ENCODE results near the gene LRRC2. TPM values are rescaled to one million over a fixed set of nuclear protein-coding genes. Genes with fewer than 3 reads are reported as not detected.

Gene LRRC2
- polyA plus RNA-seq, 1 donor from 2014 or later, result 0.06 TPM

DNA sequence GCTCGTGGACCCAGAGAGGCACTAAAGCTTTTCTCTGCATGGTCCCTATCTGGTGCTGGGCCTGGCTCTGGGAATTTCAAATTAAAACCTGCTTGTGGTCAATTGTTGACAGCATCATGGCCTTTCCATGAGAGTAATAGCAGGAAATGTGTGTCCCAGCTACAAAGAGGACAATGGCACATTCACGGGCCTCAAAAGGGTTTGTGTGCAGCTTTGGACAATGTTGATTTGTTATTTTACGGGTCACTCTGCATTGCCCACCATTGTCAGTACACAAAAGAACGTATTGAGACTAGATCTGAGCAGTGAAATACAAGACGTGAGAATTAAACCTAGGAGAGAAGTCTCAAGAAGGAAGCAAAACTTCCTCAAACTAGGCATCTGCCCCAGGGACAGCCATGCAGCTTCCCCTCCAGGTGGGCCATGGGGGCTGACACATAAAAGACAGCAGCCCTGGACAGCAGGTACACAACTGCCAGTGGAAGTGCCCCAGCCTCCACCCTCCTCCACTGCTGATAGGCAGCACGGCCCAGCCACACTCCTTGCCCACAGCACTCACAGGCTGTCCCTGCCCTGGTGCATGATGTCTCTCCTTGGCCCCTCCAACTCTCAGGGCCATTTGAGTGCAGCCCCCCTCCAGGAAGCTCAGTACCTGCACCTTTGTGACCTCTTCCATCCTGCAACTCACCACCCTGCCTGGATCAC, 85.5 kb downstream of the LRRC2 start:
- H3K4me3 Mint-ChIP-seq, result no peak overlapping the region
- peaks cover 0 to under 1% (median 0%) of the 10 kb centered on the region in 3 donors for H3K9me3 Mint-ChIP-seq
- no peak overlapping the region for H3K27ac Mint-ChIP-seq
- peaks cover 2% of the 10 kb centered on the region for H3K36me3 Mint-ChIP-seq
- peaks cover 15% of the 10 kb centered on the region for H3K27me3 Mint-ChIP-seq
- H3K4me1 Mint-ChIP-seq, result no peaks in the 10 kb centered on the region

DNA sequence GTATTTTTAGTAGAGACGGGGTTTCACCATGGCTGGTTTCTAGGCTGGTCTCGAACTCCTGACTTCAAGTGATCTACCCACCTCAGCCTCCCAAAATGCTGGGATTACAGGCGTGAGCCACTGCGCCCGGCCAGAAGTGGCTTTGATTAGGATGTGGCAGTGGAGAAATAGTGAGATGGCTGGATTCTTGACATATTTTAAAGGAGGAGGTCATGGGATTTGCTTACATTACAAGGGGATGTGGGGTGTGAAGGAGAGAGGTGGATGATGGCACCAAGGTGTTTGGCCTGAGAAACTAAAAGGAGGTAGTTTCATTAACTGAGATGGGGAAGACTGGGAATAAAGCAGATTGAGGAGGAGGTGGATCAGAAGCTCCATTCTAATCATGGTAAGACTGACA, 86.4 kb downstream of the LRRC2 start:
- Mint-ChIP-seq H3K36me3 (peaks cover 2% of the 10 kb centered on the region), H3K4me3 (no peak overlapping the region), H3K4me1 (no peaks in the 10 kb centered on the region), H3K9me3 (peaks cover 5 to 9% (median 8%) of the 10 kb centered on the region in 3 donors), H3K27me3 (peaks cover 15% of the 10 kb centered on the region), H3K27ac (no peak overlapping the region)

DNA sequence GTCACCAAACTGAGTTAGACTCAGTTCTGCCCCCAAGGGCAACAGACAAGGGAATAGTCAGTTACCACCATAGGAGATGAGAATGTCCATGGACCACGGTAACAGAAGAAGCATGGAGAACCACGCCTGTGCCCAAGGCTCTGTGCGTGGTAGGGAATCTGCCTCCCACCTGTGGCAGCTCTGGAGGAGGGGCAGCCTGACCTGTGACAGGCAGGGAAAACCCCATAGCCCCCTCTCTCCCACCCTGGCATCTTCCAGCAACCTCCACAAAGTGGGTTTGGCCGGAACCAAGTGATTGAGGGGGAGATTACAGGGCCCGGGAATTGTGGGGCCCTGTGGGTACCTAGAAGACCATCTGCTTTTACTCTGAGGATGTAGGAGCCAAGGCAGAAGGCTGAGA, 87.1 kb downstream of the LRRC2 start:
- Mint-ChIP-seq H3K9me3 (peaks cover 8 to 12% (median 11%) of the 10 kb centered on the region in 3 donors), H3K27me3 (peaks cover 17% of the 10 kb centered on the region), H3K4me1 (peaks cover 0 to 1% (median 0%) of the 10 kb centered on the region in 3 donors), H3K27ac (no peak overlapping the region), H3K4me3 (no peak overlapping the region), H3K36me3 (peaks cover 6% of the 10 kb centered on the region)

DNA sequence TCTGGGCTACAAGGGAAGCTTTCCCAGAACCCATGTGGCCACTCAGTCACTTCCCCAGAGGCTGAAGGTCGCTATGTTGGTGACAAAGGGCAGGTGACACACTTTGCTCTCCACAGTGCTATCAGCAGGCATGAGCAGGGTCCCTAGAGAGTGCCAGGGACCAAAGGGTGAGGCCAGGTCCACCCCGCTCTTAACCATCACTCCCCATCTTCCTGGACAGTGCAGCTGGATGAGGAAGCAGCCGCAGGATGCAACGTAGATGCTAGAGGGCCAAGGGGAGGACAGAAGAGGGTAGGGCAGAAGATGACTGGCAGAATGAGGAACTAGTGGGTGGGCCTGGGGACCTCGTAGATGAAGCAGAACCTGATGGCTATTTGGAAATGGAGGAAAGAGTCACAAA, 87.8 kb downstream of the LRRC2 start:
- Mint-ChIP-seq H3K4me3 (no peak overlapping the region), H3K9me3 (peaks cover 9 to 12% (median 11%) of the 10 kb centered on the region in 3 donors), H3K27ac (no peak overlapping the region), H3K36me3 (peaks cover 6% of the 10 kb centered on the region), H3K4me1 (peaks cover 0 to 1% (median 0%) of the 10 kb centered on the region in 3 donors), H3K27me3 (peaks cover 17% of the 10 kb centered on the region)

DNA sequence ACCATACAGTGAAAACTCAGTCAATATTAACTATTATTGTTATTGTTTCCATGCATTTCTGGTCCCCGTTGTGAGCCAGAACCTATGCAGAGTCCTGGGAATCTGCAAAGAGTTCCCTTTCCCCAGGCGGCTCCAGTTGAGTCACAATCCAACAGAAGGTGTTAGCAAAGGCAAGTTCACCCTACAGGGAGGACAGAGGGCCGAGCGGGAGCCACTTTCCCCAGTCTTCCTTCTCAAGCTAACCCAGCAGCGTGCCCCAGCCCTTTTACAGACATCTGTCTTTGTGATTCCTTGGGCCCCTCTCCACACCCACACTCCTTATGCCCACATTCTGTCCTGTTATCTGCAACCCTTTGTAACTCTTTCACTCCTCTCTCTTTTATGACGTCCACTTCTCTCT, 88.3 kb downstream of the LRRC2 start:
- peaks cover 9 to 12% (median 11%) of the 10 kb centered on the region in 3 donors for H3K9me3 Mint-ChIP-seq
- no peak overlapping the region for H3K4me3 Mint-ChIP-seq
- peaks cover 0 to 1% (median 0%) of the 10 kb centered on the region in 3 donors for H3K4me1 Mint-ChIP-seq
- peaks cover 21% of the 10 kb centered on the region for H3K27me3 Mint-ChIP-seq
- peaks cover 6% of the 10 kb centered on the region for H3K36me3 Mint-ChIP-seq
- H3K27ac Mint-ChIP-seq, result no peak overlapping the region

DNA sequence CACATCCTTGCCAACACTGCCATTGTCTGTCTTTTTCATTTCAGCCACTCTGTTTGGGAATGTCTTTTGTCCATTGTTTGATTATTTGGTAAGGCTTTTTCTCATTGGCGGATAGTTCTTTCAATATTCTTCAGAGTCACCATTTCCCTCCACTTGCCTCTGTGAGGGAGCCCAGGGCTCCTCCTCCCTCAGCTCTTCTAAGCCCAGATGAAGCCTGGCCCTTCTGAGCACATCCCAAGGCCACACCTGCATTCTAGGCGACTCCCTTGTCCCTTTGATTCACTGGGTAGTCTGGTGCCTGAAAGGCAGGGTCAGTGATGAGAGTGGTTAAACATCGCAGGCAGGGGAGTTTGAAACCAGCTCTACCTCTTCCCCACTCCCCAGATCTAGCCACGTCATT, 89.0 kb downstream of the LRRC2 start:
- Mint-ChIP-seq H3K4me1 (peaks cover 0 to 1% (median 0%) of the 10 kb centered on the region in 3 donors), H3K27me3 (peaks cover 22% of the 10 kb centered on the region)

DNA sequence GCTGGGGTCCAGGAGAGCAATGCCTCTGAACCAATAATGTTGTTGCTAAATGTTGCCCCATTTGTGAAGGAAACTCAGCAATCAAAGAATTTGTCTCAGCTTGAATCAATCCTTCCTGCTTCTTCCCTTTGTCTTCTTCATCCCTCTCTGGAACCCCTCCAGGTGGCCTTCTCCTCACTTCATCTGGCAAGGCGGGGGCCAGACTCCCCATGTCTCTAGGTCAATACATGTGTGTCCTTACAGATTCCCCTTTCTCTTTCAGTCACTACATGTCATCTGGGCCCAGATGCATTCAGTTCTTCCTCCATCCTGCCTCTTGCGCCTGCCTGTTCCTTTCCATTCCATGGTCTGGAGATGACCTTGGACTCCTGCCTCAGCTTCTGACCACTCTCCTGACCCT, 93.4 kb downstream of the LRRC2 start:
- no peak overlapping the region for H3K4me3 Mint-ChIP-seq
- H3K36me3 Mint-ChIP-seq, result peaks cover 6% of the 10 kb centered on the region
- H3K4me1 Mint-ChIP-seq, result peaks cover 0 to 1% (median 0%) of the 10 kb centered on the region in 3 donors
- peaks cover 9 to 12% (median 11%) of the 10 kb centered on the region in 3 donors for H3K9me3 Mint-ChIP-seq
- peaks cover 13% of the 10 kb centered on the region for H3K27me3 Mint-ChIP-seq
- no peak overlapping the region for H3K27ac Mint-ChIP-seq

More for the DNA sequence above, 89.0 kb downstream of the LRRC2 start:
- H3K36me3 Mint-ChIP-seq, result peaks cover 6% of the 10 kb centered on the region
- H3K9me3 Mint-ChIP-seq, result peaks cover 9 to 12% (median 11%) of the 10 kb centered on the region in 3 donors
- no peak overlapping the region for H3K4me3 Mint-ChIP-seq
- peak overlapping the region in 1 of 3 donors; percentile 25 for H3K27ac Mint-ChIP-seq

DNA sequence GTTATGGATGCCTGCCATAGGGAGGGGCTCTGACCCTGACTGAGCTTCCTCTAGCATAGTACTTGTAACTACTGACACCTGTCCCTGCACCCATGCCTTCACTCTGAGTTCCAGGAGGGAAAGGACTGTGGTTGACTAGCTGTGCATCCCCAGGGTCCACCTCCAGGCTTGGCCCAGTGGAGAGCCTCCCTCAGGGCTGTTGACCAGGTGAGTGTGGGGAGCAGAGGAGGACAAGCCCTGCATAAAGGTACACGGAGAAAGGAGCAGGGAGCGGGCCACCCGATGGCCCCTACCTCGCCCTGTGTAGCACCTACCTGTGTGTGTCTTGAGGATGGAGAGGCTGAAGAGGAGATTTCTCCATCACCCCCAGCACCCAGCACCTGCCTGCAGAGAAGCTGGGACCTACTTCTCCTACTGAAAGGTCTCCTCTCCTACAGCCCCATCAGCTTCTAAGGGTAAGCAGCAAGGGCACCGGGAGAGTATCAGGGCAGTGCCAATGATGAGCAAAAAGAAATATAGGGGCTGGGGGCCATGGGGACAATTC, 94.7 kb downstream of the LRRC2 start:
- Mint-ChIP-seq H3K27me3 (peaks cover 13% of the 10 kb centered on the region), H3K4me3 (no peak overlapping the region), H3K4me1 (peaks cover 0 to 1% (median 0%) of the 10 kb centered on the region in 3 donors), H3K9me3 (peaks cover 9 to 12% (median 11%) of the 10 kb centered on the region in 3 donors), H3K36me3 (peaks cover 3% of the 10 kb centered on the region), H3K27ac (no peak overlapping the region)

DNA sequence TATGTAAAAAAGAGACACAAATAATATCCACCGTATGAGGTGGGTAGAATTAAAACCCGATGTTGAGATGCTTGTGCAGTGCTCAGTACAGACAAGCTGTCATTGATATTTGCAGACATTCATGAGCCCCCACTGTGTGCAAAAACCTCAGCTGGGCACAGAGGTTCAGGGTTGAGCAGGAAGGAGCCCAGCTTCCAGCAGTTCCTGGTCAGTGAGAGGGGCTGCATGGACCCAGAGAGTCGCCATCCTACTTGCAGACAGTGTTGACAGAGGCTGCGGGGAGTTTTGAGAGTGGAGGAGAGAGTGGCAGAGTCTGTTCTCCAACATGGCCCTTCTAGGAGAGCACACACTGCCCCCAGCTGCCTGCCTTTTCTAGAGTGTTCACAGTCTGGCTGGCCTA, 95.3 kb downstream of the LRRC2 start:
- Mint-ChIP-seq H3K36me3 (peaks cover 3% of the 10 kb centered on the region), H3K9me3 (peaks cover 9 to 12% (median 11%) of the 10 kb centered on the region in 3 donors), H3K4me3 (no peak overlapping the region), H3K27ac (no peak overlapping the region), H3K27me3 (peaks cover 13% of the 10 kb centered on the region), H3K4me1 (peaks cover 0 to 1% (median 0%) of the 10 kb centered on the region in 3 donors)

DNA sequence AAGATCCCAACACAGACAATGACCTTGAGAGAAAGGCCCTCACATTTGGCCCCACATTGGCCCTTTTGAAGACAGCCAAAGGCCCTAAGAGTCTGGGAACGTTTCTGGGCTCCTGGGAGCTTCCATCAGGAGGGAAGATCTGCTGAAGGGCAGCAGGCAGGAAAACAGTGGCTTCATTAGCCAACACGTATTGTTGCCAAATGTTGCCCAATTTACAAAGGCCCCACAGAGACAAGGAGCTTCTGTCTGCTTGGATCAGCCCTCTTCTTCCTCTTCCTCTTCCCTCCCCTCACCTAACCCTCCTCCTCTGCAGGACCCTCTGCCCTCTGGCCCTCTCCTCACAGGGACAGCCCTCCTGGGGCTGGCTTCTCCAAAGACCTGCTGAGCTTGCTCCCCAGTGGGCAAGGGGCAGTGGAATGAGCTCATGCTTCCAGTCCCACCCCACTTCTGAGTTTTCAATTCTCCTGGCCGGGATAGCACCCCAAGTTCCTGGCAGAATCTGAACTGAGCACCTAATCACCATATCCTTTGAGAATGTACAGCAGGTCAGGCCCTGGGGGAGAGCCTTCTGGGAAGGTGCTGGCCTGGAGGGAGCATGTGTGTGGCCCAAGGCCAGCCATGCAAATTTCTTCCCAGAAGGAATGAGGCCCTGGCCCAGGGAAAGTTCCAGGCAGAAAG, 96.3 kb downstream of the LRRC2 start:
- Mint-ChIP-seq H3K27me3 (peaks cover 22% of the 10 kb centered on the region), H3K4me3 (no peak overlapping the region), H3K36me3 (peaks cover 3% of the 10 kb centered on the region), H3K27ac (no peak overlapping the region), H3K9me3 (peaks cover 3 to 7% (median 5%) of the 10 kb centered on the region in 3 donors), H3K4me1 (peaks cover 0 to 1% (median 0%) of the 10 kb centered on the region in 3 donors)

DNA sequence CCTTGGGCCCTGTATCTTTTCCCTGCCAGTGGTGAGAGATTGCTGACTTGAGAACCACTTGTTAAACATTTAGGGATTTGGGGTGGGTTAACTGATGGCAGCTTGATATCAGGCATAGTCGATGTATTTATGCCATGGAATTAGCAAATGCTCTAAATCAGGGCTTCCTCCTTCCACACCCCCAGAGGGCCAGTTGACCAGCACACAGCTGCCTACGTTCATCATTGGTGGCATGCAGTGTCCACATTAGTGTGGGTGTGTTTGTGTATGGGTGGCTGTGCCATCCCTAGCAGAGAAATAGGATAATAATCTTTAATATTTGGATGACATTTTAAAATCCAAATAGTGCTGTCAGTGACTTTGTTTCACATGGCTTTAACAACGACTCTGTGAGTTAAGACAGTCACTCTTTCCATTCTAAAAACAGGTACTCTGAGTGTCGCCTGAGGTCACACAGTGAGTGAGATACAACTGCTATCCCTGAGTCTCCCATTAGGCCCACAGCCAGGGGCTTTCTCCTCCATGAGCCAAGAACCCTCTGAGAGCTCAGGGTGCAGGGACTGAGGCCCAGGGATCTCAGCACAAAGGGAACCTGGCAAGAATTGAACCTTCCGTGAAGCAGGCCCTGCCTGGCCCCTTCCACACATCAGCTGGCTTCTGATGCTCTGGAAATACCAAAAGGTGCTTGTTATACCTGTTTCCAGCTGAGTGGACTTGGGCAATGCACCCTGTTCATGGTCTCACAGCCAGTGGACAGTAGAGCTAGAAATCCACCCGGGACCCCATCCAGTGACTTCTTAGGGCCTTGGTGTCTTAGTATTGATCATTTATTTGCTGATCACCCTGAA, 97.1 kb downstream of the LRRC2 start:
- Mint-ChIP-seq H3K9me3 (peaks cover under 1 to 3% (median 2%) of the 10 kb centered on the region in 3 donors), H3K27me3 (peaks cover 25% of the 10 kb centered on the region), H3K4me3 (no peak overlapping the region), H3K4me1 (no peaks in the 10 kb centered on the region), H3K36me3 (no peaks in the 10 kb centered on the region), H3K27ac (no peak overlapping the region)

DNA sequence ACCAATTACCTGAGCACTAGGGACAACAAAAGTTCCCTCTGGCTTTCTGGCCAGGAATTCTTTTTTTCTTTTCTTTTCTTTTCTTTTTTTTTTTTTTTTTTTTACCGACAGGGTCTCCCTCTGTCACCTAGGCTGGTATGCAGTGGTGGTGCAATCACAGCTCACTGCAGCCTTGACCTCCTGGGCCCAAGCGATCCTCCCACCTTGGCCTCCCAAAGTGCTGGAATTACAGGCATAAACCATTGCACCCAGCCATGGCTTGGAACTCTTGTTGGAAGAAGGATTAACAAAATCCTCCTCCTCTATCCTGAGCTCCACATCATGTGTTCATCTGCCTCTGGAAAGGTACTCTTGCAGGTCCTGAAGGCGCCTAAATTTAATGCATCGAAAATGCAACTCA, 98.5 kb downstream of the LRRC2 start:
- Mint-ChIP-seq H3K4me1 (no peaks in the 10 kb centered on the region), H3K27ac (no peak overlapping the region), H3K36me3 (no peaks in the 10 kb centered on the region), H3K4me3 (no peak overlapping the region), H3K9me3 (peaks cover 0 to 3% (median 0%) of the 10 kb centered on the region in 3 donors), H3K27me3 (peaks cover 30% of the 10 kb centered on the region)

DNA sequence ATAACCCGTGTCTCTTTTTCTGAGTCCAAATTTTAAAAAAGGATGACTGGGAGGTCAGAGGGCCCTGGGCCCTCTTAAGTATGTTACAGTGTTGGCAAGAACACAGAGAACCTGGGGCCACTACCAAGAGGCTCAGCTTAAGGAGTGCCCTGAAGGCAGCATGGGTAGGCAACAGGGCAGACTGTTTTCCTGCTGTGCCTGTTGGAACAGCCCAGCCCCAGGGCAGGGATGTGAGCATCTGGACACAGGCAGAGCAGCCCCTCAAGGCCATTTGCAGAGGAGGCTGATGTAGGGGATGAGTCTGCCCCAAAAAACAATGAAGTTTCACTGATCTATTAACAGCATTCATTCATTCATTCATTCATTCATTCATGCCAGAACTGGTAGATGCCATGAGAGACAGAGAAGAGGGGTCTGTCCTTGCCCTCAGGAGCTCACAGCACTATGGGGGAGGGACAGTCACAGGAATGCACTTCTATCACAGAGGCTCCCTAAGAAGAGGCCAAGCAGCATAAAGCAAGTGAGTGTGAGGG, 99.2 kb downstream of the LRRC2 start:
- Mint-ChIP-seq H3K4me1 (no peaks in the 10 kb centered on the region), H3K36me3 (no peaks in the 10 kb centered on the region), H3K4me3 (peak overlapping the region in 1 of 4 donors; percentile 2), H3K9me3 (peaks cover 0 to 3% (median 0%) of the 10 kb centered on the region in 3 donors), H3K27me3 (peaks cover 32% of the 10 kb centered on the region), H3K27ac (no peak overlapping the region)

DNA sequence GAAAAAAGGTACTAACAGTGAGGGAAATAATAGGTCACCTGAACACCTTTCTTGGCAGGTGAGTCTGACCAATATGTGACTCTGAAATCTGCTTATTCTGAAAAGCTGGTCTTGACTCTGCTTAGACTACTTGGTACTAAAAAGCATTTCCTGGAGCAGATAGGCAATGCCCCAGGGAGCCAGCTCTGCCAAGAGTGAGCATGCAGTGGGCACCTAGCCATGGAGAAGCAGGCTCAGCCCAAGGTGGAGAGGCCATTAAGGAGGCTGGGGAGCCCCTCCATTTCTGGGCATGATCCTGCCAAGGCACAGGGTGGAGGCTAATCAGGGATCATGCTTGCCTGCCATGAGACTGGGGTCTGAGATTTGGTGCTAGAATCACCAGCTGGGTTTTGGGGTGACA, 99.8 kb downstream of the LRRC2 start:
- Mint-ChIP-seq H3K4me3 (no peak overlapping the region), H3K9me3 (peaks cover 0 to 3% (median 3%) of the 10 kb centered on the region in 3 donors), H3K27ac (no peak overlapping the region), H3K36me3 (no peaks in the 10 kb centered on the region), H3K4me1 (no peaks in the 10 kb centered on the region), H3K27me3 (peaks cover 30% of the 10 kb centered on the region)

All from IgD-negative memory B cell (primary cell).